ENCODE data around the gene ATP9B.
"Not testable (repeated sequence)": the region's sequence is repeated elsewhere in the genome, so short reads cannot be mapped to it uniquely, and the experiment has no call there.

Gene ATP9B

DNA sequence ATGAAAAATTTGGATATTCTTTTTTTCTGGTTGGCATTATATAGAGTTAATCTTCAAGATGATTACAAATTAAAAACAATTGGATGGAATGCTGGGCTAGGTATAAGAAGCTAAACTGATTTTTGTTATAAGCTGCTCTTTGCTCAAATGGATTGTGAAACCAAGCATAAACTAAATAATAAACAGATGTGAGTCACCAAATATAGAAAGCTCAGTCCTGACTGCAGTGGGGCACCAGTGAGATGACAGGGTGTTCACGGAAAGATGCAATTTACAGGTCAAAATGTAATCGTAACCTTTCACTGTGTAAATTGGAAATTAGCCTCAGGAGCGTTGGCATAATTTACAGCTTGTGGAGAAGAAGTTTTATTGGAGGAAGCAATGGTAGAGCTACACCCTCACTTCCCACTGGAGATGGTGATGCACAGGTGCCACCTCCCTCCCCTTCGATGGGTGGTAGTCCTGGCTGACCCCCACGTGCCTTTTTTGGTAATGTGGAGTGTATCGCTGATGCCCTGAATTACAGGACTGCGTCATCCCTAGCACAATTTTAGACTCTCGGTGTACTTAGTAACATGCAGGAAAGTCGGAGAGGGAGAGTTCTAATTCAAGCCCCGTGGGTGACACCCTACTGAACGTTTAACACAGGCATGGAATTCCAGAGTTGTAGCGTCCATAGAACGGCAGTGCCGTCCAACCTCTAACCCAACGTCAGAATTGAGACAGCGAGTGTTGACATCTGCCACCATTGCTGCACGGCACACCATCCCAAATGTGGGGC is 252.6 kb downstream of the ATP9B start:
- ChIA-PET CTCF (no interaction called here), POLR2A (ENCODE audit: low non-redundant PET) (no interaction called here)
- H3K27ac ChIP-seq, result no peak overlapping the region
- no peak for DNase-seq (ENCODE audit: low spot score)
- TF ChIP-seq, protein P1, sequence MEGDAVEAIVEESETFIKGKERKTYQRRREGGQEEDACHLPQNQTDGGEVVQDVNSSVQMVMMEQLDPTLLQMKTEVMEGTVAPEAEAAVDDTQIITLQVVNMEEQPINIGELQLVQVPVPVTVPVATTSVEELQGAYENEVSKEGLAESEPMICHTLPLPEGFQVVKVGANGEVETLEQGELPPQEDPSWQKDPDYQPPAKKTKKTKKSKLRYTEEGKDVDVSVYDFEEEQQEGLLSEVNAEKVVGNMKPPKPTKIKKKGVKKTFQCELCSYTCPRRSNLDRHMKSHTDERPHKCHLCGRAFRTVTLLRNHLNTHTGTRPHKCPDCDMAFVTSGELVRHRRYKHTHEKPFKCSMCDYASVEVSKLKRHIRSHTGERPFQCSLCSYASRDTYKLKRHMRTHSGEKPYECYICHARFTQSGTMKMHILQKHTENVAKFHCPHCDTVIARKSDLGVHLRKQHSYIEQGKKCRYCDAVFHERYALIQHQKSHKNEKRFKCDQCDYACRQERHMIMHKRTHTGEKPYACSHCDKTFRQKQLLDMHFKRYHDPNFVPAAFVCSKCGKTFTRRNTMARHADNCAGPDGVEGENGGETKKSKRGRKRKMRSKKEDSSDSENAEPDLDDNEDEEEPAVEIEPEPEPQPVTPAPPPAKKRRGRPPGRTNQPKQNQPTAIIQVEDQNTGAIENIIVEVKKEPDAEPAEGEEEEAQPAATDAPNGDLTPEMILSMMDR (conservative IDR thresholded peaks at IDR 0.05; ENCODE audit: low read depth), result no peak

DNA sequence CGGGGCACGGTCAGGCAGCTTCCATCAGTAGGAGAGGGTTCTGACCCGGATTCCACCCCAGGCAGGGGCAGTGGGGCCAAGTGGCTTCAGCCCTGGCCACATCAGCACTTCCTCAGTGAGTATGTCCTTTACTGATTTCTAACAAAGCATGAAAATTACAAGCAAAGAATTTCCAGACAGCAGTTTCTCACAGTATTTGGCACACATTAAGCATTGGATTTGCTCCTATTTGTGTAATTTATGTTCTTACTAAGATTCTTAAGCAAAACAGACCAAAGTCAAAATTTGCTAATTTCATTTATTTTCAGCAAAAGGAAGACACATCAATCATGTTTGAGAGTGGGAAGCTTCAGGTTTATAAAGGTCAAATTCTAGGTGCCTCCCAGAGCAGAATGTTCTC is 253.2 kb downstream of the ATP9B start:
- TF ChIP-seq, protein P1 (conservative IDR thresholded peaks at IDR 0.05; ENCODE audit: low read depth), result no peak
- POLR2A ChIA-PET (ENCODE audit: low non-redundant PET), result no interaction called here
- H3K27ac ChIP-seq, result no peak overlapping the region
- CTCF ChIA-PET, result no interaction called here
- no peak for DNase-seq (ENCODE audit: low spot score)

DNA sequence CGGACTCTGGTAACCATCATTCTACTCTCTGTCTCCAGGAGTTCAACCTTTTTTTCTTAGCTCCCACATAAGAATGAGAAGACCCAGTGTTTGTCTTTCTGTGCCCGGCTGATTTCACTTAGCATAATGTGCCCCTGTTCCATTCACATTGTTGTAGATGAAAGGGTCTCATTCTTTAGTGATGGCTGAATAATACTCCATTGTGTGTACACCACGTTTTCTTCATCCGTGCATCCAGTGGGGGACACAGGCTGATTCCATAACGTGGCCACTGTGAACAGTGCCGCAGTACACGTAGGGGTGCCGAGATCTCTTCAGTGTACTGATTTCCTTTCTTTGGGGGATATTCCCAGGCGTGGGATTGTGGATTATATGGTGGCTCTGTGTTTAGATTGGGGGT is 254.3 kb downstream of the ATP9B start:
- TF ChIP-seq, protein P1 (conservative IDR thresholded peaks at IDR 0.05; ENCODE audit: low read depth), result no peak
- DNase-seq (ENCODE audit: low spot score), result no peak
- ChIA-PET POLR2A (ENCODE audit: low non-redundant PET) (no interaction called here), CTCF (no interaction called here)
- H3K27ac ChIP-seq, result no peak overlapping the region

DNA sequence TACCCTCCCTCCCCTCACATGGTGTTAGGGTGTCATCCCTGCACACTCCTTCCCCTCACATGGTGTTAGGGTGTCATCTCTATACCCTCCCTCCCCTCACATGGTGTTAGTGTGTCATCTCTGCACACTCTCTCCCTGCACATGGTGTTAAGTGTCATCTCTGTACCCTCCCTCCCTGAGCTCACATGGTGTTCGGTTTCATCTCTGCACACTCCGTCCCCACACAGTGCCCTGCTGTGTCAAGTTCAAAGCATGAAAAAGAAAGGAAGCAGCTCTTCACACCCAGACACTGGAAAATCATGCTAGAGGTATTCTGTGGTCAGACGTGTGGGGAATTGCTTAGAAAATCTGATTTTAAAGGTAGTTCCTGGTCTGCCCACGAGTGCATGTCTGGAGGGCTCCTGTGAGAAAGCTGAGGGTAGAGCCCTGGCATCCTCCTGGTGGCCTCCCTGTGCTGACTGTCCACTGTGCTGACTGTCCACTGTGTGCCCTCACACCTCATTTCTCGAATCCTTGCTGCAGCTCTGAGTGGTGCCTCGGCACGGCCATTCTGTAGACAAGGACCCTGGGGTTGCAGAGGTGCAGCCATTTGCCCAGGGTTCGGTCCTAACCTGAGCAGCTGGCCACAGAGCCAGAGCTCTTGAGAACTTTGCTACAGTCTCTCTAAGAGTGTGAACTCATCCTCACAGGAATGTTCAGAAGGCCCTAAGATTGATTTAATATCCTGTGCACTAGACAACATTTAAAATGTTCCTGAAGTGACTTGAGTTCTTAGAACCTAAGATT is 257.4 kb downstream of the ATP9B start:
- TF ChIP-seq, protein P1 (conservative IDR thresholded peaks at IDR 0.05; ENCODE audit: low read depth), result no peak
- H3K27ac ChIP-seq, result no peak overlapping the region
- DNase-seq (ENCODE audit: low spot score), result no peak
- POLR2A ChIA-PET (ENCODE audit: low non-redundant PET), result no interaction called here
- CTCF ChIA-PET, result no interaction called here

DNA sequence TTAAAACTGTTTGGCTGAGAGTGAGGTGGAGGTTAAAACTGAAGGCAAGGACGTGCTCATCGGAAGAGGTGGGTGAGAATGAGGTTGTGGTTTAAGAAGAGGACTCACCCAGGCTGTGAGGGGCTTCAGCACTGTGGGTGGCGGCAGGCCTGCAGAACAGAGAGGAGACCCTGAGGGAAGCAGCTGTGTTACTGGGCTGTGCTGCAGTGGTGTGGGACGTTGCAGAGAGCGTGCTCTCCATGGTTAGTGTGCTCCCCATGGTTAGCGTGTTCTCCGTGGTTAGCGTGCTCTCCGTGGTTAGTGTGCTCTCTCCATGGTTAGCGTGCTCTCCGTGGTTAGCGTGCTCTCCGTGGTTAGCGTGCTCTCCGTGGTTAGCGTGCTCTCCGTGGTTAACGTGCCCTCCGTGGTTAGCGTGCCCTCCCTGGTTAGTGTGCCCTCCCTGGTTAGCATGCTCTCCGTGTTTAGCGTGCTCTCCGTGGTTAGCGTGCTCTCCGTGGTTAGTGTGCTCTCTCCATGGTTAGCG is 258.1 kb downstream of the ATP9B start:
- DNase-seq (ENCODE audit: low spot score), result no peak
- TF ChIP-seq, protein P1 (conservative IDR thresholded peaks at IDR 0.05; ENCODE audit: low read depth), result no peak
- POLR2A ChIA-PET (ENCODE audit: low non-redundant PET), result no interaction called here
- CTCF ChIA-PET, result no interaction called here
- H3K27ac ChIP-seq, result no peak overlapping the region

DNA sequence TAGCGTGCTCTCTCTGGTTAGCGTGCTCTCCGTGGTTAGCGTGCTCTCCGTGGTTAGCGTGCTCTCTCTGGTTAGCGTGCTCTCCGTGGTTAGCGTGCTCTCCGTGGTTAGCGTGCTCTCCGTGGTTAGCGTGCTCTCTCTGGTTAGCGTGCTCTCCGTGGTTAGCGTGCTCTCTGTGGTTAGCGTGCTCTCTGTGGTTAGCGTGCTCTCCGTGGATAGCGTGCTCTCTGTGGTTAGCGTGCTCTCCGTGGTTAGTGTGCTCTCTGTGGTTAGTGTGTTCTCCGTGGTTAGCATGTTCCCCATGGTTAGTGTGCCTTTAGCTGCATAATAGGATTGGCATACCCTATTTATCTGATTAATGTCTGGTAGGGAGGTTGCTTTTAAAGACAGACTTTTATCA is 258.7 kb downstream of the ATP9B start:
- POLR2A ChIA-PET (ENCODE audit: low non-redundant PET); H3K27ac ChIP-seq; DNase-seq (ENCODE audit: low spot score); CTCF ChIA-PET: not testable (repeated sequence)

DNA sequence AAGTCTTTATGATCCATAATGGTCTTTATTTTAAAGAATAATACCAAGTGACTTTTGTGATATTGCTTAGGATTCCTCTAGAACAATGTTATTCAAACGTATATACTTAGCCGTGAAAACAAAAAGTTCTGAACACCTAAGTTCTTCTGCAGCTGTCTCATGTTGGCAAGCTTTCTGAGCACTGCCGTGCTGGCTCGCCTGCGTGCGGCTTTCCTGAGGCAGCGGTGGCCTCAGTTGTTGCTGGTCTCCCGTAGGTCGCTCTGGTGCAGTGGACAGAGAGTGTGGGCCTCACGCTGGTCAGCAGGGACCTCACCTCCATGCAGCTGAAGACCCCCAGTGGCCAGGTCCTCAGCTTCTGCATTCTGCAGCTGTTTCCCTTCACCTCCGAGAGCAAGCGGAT is 259.7 kb downstream of the ATP9B start:
- no peak for DNase-seq (ENCODE audit: low spot score)
- ChIA-PET CTCF (no interaction called here), POLR2A (ENCODE audit: low non-redundant PET) (no interaction called here)
- no peak overlapping the region for H3K27ac ChIP-seq
- TF ChIP-seq, protein P1 (conservative IDR thresholded peaks at IDR 0.05; ENCODE audit: low read depth), result no peak

Measured in RWPE1 (cell line).